Stimulated activated CD8-positive, alpha-beta memory T cell treated with anti-CD3 and anti-CD28 coated beads, Interleukin-15, amount 100 ng/mL, for 24 hours (primary cell): ENCODE measurements around the gene ULK4.
"Not testable (repeated sequence)": the region's sequence is repeated elsewhere in the genome, so short reads cannot be mapped to it uniquely, and the experiment has no call there.

Experiments
- DNase-seq: peaks from one replicate; pipeline ENCODE4 v3.0.0-alpha.2; 2020; ENCODE audit warnings: low read depth

Gene ULK4

DNA sequence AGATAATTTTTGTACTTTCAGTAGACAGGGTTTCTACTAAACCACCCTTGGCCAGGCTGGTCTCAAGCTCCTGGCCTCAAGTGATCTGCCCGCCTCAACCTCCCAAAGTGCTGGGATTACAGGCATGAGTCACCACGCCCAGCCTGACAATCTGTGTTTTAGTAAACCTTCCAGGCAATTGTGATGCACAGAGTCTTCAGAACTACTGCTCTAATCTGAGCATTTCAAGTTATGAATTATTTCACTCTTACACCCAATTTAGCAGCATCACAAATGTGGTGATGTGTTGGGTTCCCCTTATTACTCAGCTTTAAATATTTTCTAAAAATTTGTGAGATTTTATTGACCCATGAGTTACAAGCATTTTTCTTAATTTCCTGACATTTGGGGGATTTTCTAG is 94.4 kb downstream of the ULK4 start:
- DNase-seq = no peak

DNA sequence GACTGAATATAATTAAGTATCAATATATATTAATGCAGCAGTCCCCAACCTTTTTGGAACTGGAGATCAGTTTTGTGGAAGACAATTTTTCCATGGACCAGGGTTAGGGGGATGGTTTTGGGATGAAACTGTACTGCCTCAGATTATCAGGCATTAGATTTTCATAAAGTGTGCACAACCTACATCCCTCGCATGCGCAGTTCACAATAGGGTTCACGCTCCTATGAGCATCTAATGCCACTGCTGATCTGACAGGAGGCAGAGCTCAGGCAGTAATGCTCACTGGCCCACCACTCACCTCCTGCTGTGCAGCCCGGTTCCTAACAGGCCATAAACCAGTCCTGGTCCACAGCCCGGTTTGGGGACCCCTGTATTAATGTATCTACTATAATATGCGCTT is 95.6 kb downstream of the ULK4 start:
- no peak for DNase-seq

DNA sequence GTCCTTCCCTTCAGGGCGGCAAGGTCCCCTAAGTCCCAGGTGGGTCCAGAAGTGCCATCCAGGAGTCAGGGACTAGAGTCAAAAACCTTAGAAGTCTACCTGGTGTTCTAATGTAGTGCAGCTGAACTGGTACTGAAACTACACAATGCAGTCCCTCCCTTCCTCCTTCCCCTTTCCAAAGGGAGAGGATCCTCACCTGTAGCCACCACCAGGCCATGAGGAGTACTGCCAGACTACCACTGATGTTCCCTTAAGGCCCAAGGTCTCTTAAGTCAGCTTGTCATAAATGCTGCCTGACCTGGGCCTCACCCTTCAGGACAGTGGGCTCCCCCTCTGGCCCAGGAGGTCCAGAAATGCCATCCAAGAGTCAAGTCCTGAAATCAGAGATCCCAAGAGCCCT is 98.9 kb downstream of the ULK4 start:
- no peak for DNase-seq

DNA sequence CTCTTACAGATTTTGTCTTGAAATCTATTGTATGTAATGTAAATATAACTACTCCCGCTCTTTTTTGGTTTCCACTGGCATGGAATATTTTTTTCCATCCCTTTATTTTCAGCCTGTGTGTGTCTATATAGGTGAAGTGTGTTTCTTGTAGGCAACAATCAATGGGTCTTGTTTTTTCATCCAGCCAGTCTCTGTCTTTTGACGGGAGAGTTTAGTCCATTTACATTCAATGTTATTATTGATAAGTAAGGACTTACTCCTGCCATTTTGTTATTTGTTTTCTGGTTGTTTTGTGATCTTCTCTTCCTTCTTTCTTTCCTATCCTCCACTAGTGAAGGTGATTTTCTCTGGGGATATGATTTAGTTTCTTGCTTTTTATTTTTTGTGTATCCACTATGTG is 101.4 kb downstream of the ULK4 start:
- DNase-seq = not testable (repeated sequence)

DNA sequence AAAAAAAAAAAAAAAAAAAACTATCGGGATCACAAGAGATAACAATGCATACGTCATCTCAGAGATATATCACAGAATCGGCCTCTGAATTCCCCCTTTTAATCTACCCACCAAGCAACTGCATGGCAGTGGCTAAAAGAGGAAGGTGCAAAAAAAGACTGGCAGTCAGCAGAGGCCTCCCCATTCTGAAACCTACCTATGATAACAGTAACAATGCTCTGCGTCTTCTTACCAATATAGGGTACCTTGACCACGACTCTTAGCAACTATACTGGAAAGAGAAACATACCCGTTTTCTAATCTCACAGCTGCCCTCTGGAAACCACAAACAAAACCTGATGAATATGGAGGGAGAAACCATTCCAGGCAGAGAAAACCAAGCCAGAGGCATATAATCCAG is 106.9 kb downstream of the ULK4 start:
- no peak for DNase-seq

DNA sequence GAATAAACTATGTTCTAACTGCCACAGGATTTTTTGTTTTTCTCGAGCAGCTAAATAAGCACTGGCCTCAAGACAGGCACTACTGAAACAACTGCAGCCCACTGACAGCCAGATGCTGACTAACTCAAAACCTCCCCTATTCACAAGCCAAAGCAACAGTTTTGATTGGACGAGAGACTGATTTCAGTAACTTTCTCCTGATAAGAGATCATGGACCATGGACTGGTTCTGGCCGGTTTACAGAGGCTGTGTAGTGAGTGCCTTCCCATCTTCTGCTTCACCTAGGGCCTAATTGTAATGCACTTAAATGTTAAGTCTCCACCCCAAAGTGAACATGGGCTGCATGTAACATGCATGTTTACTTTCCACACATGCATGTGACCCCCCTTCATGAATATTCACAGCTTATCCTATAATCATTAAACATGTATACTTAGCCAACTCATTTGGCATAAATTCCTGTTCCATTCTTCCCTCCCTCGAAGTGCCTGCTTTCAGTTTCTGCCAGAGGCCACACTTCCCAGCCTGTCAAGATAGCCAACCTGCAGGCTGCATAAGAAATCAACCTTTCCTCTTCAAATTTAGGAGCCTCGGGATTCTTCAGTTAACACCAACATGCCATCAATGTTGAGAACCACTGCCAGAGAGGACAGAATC is 108.2 kb downstream of the ULK4 start:
- no peak for DNase-seq

DNA sequence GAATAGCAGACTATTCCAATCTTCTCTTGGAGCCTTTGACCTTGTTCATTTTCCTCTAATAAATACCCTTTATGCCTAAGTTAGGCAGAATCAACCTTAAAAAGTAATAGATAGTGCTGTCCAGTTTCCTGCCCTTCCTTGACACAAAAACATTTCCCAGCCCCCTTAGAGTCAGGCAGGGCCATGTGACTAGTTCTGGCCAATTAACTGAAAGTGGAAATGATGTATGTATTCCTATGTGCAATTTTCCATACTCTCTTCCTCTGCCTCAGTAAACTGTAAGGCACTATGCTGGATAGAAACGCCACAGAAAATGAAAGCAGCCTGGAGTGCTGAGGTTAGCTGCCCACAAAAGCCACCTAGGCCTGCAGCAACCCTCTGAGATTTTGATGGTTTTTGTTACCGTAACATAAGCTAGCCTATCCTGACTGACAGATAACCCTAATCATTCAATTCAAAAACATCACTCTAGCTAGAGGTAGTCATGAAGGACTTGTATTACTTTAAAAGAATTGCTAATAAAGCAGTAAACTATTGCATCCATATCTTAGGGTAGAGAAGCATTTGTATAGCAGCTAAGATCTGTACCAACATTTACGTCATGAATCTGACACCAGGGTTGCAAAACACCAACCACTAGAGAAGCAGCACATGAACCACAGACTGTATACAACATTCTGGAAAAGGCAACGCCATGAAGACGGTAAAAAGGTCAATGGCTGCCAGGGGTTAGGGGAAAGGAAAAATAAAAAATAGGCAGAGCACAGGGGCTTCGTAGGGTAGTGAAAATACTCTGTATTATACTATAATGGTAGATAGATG is 112.9 kb downstream of the ULK4 start:
- no peak for DNase-seq

DNA sequence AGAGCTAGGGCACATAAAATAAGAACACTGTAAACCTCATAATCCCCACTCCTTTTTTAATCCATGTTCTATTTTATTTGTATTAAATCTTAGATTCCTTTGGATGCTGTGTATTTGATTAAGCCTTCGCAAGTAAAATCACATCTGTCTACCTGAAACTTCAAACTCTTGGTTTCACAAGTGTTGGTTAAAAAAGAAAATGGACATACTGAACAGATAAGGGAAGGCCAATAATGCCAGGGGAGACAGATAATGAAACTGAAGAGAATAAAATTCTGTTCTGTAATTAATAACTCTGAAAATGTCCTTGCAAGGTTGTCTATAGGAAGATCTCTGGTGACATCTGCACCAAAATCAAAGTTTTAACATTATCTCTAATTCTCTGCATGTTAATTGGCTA is 114.2 kb downstream of the ULK4 start:
- DNase-seq = no peak

DNA sequence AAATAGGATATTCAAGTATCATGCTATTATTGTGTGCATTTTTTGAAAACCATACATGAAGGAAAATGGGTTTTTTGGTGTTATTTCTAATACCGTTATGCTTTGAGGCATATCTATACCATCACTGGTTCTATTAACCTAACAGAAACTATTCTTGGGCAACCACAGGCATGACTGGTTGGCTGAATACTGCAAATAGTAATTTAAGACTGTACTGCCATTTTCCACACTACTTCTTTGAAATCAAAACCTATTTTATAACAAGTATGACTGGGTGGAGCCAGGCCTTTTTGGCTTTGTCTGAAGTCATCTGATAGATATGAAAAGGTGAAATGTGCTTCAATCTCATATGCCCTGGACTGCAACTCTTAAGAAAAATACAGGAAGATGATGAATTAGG is 115.1 kb downstream of the ULK4 start:
- no peak for DNase-seq

DNA sequence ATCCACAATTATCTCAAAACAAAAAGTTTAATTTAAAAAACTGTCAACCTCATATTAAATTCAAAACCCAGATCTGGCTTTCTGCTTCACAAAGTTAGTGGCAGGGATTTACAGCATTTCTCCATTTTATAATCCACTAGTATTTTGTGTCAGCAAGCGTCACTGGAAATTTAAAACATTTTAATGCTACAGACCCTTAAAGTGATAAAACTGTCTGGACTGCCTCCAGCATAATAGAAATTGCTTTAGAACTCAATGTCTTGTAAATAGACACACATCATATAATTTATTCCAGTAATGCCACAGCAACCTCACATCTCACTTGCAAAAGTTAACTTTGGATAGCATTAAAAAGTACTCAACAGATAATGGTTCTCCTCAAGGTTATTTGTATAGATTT is 116.1 kb downstream of the ULK4 start:
- DNase-seq = no peak

DNA sequence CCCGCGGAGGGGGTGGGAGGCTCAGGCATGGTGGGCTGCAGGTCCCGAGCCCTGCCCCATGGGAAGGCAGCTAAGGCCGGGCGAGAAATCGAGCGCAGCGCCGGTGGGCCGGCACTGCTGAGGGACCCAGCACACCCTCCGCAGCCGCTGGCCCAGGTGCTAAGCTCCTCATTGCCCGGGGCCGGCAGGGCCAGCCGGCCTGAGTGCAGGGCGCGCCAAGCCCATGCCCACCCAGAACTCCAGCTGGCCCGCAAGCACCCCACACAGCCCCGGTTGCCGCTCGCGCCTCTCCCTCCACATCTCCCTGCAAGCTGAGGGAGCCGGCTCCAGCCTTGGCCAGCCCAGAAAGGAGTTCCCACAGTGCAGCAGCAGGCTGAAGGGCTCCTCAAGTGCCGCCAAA is 117.6 kb downstream of the ULK4 start:
- not testable (repeated sequence) for DNase-seq

DNA sequence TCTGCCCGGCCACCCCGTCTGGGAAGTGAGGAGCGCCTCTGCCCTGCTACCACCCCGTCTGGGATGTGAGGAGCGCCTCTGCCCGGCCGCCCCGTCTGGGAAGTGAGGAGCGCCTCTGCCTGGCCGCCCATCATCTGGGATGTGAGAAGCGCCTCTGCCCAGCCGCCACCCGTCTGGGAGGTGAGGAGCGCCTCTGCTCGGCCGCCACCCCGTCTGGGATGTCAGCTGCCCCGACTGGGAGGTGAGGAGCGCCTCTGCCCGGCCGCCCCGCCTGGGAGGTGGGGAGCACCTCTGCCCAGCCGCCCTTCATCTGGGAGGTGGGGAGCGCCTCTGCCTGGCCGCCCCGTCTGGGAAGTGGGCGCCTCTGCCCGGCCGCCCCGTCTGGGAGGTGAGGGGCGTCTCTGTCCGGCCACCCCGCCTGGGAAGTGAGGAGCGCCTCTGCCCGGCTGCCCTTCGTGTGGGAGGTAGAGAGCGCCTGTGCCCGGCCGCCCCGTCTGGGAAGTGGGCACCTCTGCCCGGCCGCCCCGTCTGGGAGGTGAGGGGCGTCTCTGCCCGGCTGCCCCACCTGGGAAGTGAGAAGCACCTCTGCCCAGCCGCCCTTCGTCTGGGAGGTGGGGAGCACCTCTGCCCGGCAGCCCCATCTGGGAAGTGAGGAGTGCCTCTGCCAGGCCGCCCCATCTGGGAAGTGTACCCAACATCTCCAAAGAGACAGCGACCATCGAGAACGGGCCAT is 120.8 kb downstream of the ULK4 start:
- not testable (repeated sequence) for DNase-seq

DNA sequence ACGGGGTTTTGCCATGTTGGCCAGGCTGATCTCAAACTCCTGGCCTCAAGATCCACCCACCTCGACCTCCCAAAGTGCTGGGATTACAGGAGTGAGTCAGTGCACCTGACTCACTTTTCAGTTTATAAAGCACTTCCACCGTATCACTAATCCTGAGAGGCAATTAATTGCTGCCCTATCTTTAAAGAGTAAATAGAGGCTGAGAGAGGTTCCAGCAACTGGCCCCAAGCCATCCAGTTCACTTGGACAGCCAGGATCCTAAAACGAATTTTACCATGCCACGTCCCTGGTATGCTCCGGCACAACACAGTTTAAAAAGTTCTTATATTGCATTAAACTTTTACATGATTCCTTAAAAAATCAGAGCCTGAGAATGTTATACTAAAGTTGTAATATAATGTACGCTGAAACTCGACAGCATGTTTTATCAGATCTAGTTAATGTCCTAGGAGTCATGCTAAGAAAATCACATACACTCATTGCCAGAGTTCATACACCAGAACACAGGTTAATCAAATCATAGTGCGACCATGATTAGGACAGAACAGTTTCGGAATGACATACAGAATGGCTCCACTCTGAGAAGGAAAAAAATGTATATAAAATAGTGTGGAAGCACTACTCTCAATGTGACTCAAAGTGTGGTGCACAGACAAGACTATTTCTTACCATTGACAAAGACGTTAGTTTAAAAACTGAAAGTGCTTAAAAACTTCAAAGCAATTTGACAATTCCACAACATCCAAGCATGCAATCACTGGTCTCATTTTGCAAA is 125.4 kb downstream of the ULK4 start:
- no peak for DNase-seq

DNA sequence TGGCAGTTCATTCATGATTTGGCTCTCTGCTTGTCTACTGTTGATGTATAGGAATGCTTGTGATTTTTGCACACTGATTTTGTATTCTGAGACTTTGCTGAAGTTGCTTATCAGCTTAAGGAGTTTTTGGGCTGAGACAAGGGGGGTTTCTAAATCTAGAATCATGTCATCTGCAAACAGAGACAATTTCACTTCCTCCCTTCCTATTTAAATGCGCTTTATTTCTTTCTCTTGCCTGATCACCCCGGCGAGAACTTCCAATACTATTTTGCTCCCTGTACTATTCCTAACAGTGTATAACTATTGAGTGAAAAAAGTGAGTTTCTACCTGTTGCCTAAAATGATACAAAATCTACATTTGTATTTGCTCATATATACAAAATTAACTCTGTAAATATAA is 128.3 kb downstream of the ULK4 start:
- DNase-seq = no peak

DNA sequence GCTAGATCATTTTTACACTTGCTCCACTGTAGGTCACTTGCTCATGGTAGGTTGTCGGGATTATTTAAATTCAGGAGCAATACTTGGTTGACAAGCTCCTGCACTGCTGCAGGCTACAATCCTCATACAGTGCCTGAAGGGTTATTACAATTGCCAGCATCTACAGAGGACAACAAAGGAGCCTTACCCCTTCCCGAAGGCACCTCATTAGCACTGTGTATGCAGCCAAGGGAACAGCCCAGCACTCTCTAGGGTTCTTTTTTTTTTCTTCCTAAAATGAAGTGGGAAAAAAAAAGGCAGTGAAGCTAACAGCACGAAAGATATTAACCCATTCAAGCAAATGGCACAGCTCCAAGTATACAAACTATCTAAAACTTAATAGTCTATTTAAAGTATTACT is 142.7 kb downstream of the ULK4 start:
- no peak for DNase-seq

DNA sequence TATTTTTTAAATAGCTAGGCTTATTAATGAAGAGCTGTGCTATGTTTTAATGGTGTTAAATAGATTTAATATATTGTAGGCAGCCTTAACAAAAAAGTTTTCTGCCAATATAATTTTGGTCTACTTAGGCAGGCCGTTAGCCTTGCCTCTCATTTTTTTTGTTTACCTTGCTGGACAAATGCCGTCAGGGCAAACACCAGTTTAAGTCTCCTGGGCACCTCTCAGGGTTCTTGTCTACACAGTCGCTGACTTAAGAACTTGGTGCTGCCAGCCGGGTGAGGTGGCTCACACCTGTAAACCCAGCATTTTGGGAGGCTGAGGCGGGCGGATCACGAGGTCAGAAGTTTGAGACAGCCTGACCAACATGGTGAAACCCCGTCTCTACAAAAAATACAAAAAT is 153.3 kb downstream of the ULK4 start:
- DNase-seq = no peak

DNA sequence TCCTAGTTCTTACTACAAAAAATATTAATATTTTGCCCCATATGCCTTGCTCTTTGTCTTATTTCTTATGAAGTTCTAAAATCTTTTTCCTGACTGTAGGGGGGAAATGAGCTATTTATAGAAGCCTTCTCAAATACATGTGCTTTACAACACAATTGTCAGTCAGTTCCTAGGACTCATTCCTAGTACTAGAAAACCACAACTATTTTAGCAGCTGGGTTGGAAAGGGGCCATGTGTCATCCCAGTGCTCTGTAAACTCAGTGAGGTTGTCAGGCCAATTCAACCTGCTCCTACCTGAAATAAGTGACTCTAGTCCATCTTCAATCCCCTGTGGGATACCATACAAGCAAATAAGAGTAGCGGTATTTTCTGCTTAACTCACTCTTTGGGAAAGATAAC is 153.8 kb downstream of the ULK4 start:
- no peak for DNase-seq

DNA sequence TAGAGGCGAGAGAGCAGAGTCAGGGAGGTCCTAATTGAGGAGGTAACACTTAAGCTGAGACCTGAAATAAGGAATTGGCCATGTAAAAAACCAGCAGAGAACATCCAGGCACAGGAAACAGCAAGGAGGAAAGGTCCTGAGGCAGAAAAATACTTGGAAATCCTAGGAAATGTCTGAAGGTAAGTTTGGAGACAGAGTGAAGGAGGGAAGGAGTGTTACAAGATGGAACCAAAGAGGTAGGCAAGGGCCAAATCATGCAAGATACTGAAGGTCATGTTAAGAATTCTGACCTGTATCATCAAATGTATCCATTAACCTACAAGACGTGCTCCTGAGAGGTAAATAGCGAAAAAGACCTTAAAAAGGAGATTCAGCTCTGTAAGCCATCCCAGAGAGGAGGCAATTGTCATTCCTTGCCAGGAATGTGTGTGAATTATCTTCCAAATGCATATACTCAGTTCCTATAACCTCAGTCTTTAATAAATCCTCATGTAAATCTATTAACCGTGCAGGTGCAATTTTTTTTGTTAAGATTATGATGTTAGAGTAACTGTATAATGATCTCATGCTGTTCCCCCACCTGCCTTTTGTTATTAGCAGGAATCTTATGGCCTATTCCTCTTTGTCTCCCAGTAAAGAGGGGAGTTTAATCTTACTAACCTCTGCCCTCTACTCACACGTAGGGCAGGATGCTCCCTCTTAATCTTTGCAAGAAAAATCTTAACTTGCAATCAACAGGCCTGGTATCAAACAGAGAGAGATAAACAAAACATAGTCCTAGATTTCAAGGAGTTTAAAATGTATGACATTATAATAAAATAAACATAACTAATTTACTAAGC is 166.9 kb downstream of the ULK4 start:
- no peak for DNase-seq

DNA sequence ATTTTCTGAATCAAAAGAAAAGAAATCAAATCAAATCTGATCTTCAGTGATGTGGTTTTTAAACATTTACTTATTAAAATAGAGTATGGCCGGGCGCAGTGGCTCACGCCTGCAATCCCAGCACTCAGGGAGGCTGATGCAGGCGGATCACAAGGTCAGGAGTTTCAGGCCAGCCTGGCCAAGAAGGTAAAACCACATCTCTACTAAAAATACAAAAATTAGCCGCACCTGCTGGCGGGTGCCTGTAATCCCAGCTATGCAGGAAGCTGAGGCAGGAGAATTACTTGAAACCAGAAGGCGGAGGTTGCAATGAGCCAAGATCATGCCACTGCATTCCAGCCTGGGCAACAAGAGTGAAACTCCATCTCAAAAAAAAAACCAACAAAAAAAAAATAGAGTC is 169.1 kb downstream of the ULK4 start:
- DNase-seq = no peak

DNA sequence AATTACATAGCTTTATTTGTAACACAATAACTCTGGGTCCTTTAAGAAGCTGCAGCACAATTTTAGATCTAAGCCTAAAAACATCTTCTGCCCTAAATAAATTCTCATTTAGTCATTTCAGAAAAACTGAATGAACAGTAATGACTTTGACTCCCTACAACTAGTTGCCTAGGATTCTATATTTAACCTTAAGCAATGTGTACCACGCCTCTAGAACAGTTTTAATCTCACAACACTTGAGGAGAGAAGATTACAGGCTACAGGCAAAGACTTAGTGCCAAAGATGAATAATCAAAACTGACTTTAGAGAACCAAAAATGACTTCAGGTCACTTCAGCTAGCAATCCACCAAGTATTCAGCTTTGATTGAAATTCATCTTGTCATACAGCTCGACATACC is 192.8 kb downstream of the ULK4 start:
- DNase-seq = no peak

DNA sequence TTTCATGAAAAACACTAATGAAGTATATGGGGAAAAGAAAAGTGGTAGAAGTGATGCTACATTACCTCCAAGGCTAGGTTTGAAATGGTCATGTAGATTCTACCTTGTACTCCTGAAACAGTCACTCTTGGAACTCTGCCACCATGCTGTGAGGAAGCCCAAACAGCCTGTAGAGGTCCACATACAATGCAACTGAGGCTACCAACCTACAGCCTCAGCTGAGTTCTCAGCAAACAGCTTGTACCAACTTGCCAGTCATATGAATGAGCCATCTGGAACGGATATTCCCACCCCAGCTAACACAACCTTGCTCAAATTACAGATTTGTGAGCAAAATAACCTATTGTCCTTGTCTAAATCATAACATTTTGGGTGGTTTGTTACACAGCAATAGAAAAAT is 193.5 kb downstream of the ULK4 start:
- DNase-seq = no peak
